GM21423 (cell line): Measurements from ENCODE around the gene JAG1.

Experiments used
- ATAC-seq: cut with Tn5 transposase; IDR thresholded peaks from one replicate; pipeline ENCODE4 v1.9.1; 2021; ENCODE audit warnings: mild to moderate bottlenecking, moderate library complexity; ENCODE audit not compliant: unreplicated experiment

The JAG1 gene

GRCh38 chr20:10639737-10640556, 33.9 kb downstream of the JAG1 start:
- ATAC-seq: no peak

DNA sequence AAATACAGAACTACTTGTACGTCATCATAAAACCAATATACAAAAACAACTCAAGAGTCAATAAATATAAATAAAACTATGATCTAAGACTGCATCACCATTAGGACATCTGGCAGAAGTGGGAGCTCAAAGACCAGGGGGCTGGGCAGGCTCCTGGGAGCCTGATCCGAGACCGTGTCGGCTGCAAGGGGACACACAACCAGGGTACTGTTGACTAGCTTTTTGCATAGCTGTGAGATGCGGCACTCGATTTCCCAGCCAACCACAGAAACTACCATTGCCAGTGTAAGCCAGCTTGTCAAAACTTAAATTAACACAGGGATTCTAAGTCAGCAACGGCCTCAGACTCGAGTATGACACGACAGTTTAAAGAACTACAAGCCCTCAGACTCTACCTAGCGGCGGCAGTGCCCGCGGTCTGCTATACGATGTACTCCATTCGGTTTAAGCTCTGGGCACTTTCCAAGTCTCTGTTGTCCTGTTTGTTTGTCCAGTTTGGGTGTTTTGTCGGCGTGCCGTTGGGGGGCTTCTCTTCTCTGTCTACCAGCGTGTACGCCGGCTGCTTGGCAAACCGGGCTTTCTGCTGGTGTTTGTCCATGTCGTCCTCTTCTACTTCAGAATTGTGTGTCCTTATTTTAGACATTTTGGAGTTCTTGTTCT, 34.6 kb downstream of the JAG1 start:
- ATAC-seq: no peak

DNA sequence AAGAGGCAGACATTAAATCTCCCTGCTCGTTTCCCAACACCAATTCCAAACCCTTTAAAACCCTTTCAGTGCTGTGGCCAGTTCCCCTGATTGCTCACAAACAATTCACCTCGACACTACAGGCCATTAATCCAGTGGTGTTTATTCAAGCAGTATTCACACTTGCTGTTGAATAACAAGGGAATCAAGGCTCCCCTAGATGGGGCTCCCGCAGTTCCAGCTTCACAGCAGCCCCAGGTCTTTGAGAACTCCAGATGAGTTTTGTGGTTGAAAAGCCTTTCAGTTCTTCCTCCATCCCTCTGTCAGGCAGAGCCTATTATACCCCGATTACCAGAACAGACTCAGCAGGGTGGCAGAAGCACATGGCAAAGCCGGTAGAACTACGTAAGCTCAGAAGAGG, 36.2 kb downstream of the JAG1 start:
- ATAC-seq: no peak

DNA sequence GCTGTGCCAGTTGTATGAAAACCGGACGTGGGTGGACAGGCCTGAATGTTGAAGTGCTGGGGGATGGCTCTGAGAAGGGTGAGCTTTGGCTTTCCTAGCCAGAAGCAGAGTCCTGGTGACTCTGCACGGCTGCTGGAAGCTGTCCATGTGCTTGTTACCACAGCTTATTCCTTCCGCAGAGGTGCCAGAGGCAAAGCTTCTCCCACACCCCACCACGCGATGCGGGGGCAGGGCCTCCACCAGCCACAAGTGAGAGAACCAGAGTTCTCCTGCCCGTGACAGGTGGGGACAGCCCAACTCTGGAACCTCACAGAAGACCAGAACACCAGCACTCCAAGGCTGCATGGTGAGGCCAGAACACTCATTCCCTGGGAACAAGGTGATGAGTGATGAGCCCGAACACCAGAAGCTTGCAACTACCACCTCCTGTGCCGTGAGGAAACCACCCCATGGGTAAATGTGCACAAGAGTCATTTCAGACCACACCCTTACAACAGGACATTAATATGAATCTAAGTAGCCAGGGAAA, 36.7 kb downstream of the JAG1 start:
- no peak for ATAC-seq

DNA sequence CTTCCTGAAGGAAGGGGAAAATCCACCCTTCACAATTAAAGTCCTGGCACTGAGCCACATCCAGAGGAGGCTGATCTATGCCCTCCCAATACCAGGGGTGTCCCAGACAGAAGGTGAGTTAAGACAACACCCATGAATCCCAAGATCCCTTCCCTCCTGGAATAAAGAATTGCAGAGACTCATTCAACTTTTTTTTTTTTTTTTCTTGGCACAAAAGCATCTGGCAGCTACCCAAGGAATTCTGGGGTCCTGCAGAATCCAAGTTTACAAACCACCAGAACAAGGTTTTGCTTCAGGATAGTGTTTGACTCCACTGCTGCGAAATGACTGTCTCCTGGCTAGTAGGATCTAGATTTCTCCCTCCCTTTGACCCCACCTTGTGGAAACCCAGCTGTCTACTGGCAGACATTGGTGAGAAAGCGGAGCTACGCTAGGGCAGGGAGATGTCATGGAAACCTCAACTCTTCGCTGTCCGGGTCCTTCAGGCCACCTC, 37.4 kb downstream of the JAG1 start:
- no peak for ATAC-seq

GRCh38 chr20:10635476-10636208, 38.2 kb downstream of the JAG1 start:
- ATAC-seq: no peak

- ATAC-seq: no peak
These were observed 39.0 kb downstream of the JAG1 start for GRCh38 chr20:10634683-10635411.

DNA sequence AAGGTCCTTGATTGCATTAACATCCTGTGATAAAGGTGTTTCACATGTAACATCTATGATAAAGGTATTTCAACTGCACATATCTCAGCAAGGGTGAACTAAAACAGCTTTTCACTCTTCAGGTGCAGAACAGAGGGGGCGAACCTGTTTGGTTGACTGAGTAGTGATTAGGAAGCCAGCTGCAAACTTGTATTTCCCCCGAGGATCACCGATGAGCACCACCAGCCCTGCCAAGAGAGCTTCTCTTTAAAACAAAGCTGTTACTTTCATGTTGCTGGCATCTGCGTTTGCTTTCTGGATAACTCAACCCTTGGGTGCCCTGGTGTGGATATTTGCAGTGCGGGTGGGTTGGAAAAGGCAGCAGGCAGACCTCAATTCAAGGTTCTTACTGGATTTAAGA, 39.6 kb downstream of the JAG1 start:
- ATAC-seq: no peak

DNA sequence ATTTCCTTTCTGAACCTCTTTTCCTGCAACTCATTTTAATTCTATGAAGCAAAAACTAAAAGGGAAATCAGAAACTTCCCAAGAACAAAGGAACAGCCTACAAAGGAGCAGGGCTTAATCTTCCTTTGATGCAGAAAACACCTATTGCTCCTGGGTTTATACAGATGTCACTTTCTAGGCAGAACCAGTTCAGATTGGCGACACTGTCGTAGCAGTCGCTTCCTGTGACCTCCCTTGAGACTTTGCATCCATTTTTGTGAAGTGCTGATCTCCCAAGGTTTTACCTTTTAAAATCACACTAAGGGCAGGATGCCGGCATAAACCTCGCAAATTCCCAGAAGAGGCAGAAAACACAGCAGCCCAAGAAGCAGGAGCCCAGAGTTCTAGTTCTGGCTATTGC, 40.1 kb downstream of the JAG1 start:
- no peak for ATAC-seq

- no peak for ATAC-seq
These were observed 40.9 kb downstream of the JAG1 start for GRCh38 chr20:10632721-10633509.

DNA sequence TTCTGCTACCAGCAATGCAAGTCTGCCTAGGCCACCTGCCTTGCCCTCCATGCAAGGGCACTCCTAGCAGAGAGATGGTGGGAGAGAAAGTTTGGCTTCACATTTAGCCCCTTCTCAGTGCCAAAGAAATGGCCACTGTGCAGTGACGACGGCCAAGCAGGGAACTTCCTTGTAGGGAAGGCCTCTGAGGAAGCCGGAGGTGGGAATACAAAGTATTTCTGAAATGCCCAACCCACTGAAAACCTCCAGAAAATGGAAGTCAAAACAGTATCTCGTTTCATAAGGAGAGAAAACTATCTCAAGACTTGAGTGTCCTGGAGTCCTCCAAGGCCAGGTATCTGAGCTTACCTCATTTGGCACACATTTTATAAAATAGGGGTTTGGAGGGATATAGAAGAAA, 42.7 kb downstream of the JAG1 start:
- ATAC-seq: no peak

DNA sequence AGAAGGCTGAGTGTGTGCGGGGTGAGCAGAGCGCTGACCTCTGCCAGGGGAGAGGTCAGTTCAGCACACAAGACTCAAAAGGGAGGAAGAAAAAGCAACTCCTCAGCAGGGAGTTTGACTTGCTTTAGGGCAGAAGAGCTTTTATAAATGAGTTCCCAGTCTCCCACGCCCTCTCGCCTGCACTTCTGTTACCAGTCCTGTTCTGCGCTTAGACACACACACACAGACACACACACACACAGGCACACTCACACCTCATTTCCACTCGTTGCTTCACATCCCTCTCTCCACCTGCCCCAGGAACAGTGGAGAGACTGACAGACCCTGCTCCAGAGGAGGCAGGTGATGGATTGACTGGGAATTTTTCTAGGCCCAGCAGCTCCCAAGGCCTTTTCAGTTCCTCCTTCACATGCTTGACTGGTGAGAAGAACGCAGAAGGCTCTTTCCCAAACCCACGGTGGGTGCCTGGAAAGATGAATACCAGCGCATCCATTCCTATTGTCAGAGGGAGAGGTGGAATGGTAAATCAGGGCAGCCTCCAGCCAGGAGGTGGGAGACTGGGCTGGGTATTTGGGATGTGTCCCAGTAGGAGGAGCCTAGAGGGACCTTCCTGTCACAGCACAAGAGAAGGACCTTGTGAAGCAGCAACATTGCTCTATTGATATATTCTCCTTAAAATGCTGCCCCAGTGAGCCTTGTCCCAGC, 43.7 kb downstream of the JAG1 start:
- no peak for ATAC-seq

DNA sequence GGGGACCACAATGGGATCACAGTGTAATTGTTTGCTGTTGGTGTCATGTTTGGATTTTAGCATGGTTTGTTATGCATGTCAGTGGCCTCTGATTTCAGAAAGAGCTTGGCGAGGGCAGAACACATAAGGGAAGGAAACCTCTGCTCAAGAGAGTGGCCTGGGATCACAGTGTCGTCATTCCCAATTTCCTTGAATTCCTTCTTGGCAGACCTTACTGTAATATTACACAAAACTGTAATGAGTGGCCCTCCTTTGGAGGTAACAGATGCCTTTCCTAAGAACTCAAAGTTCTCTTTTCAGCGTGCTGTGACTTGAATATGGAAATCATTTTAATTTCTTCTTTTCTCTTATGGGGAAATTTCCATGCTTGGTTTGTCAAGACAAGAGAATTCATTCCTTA, 46.9 kb downstream of the JAG1 start:
- no peak for ATAC-seq

DNA sequence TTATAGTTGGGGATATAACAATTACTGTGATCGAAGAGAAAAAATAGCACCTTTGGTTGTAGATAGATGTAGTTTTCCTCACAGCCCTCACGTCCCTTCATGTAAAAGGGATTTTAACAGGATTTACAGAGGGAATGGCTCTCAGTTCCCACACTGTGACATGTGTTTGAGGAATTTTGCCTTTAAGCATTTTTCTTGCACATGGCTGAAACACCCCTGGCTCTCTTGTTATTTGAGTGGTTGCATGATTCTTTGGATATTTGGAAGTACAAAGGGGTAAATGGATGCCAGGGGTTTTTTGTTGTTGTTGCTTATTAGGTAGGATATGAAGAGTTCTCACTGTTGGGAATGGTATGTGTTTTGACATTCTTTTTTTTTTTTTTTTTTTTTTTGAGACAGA, 48.2 kb downstream of the JAG1 start:
- ATAC-seq: no peak

- ATAC-seq: no peak
These were observed 51.0 kb downstream of the JAG1 start for GRCh38 chr20:10622657-10623418.

- no peak for ATAC-seq
These were observed 52.6 kb downstream of the JAG1 start for GRCh38 chr20:10621149-10621548.

GRCh38 chr20:10619427-10619826, 54.4 kb downstream of the JAG1 start:
- no peak for ATAC-seq

GRCh38 chr20:10618611-10619245, 55.1 kb downstream of the JAG1 start:
- ATAC-seq: no peak
